Mononuclear cell (primary cell): ENCODE results near the gene SACM1L. TPM values are rescaled to one million over a fixed set of nuclear protein-coding genes. Genes with fewer than 3 reads are reported as not detected.

Experiments
- H3K27me3 ChIP-seq: 2 replicates; pipeline ENCODE4 v1.6.0; 2011; ENCODE audit warnings: low read length, control low read depth; ENCODE audit not compliant: insufficient read depth
- H3K4me1 ChIP-seq: 2 replicates; pipeline ENCODE4 v1.5.1; 2011; ENCODE audit warnings: mild to moderate bottlenecking, low read length, control low read depth; ENCODE audit not compliant: insufficient read depth
- H3K4me3 ChIP-seq: 2 replicates; pipeline ENCODE4 v1.5.1; 2011; ENCODE audit warnings: mild to moderate bottlenecking, low read length, moderate library complexity
- H3K9me3 ChIP-seq: 2 replicates; pipeline ENCODE4 v1.5.1; 2011; ENCODE audit warnings: low read depth, mild to moderate bottlenecking, control low read depth, low read length
- total RNA-seq: library from RNA; depleted of rRNA; stranded (reverse); fragments of >200 nt; gene quantifications from one replicate; pipeline ENCODE4 v1.2.3, GENCODE V29; 2012

The SACM1L gene
- total RNA-seq, 1 donor: 42.7 TPM

DNA sequence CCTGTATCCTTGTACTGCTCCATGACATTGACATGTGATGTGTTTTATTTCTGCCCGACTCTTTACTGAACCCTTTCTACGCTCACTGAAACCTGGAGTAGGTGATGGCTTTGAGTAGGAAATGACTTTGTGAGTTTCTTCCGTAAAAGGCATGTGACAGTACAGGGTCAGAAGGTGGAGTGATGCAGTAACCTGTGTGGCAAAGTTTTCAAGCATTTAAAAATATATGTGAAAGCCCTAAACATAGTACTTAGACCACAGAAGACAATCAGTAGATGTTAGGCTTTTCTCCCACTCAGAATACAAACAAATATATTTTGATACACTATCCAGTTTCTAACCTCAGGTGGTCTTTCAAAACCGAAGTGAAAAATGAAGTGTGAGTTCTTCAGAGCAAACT, 31.3 kb upstream of the SACM1L start:
- Histone ChIP-seq H3K9me3 (no peaks in the 10 kb centered on the region), H3K4me1 (peaks cover 44% of the 10 kb centered on the region), H3K27me3 (no peaks in the 10 kb centered on the region), H3K4me3 (no peak overlapping the region)

DNA sequence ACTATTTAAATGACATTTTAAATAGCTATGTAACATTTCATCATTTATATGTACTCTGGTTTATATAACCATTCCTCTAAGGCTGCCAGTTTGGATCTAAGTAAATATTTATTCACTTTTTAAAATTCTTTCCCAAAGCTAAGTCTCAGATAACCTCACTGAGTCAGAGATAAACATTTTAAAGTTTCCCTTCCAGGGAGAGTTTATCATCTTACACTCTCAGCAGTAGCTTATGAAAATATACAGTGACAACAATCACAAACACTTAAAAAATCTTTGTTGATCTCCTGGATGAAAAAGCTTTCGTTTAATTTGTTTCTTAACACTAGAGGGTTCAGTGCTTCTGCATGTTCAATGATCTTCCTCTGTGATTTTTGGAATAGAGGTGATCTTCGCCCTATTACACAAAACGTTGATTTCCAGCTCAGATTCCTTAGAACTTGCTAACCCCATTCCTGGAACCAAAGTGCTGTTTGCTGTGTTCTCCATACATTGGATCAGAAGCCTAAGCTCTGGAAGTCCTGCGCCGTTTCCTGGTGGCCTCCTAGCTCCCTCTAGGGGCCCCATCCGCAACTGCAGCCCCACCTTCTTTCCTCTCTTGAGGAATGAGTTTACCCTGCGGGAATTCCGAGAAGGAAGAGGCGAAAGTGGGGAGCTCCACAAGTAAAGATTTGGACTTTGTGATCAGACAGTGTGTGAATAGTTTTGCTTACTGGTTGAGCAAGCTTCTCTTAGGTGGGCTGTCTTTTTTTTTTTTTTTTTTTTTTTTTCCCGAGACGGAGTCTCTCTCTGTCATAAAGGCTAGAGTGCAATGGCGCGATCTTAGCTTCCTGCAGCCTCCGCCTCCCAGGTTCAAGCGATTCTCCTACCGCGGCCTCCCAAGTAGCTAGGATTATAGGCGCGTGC, 29.3 kb upstream of the SACM1L start:
- H3K27me3 ChIP-seq: no peaks in the 10 kb centered on the region
- no peaks in the 10 kb centered on the region for H3K9me3 ChIP-seq
- H3K4me3 ChIP-seq: no peak overlapping the region
- peaks cover 33% of the 10 kb centered on the region for H3K4me1 ChIP-seq

DNA sequence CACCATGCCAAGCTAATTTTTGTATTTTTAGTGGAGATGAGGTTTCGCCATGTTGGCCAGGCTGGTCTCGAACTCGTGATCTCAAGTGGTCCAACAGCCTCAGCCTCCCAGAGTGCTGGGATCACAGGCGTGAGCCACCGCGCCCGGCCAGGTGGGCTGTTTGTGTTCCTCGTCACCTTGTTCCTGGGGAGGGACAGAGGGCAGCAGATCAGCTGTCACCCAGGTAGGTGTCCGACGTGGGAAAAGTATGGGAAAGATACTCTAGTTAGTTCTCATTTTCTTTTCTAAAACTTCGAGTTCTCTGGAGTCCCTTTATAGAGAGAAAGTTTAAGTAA, 28.7 kb upstream of the SACM1L start:
- no peaks in the 10 kb centered on the region for H3K27me3 ChIP-seq

GRCh38 chr3:45664578-45664977, 24.6 kb upstream of the SACM1L start:
- Histone ChIP-seq H3K9me3 (no peaks in the 10 kb centered on the region), H3K27me3 (no peaks in the 10 kb centered on the region), H3K4me1 (peaks cover 23% of the 10 kb centered on the region), H3K4me3 (peak overlapping the region; percentile 34)

More for the DNA sequence above, 28.7 kb upstream of the SACM1L start:
- H3K4me3 ChIP-seq: no peak overlapping the region
- H3K9me3 ChIP-seq: no peaks in the 10 kb centered on the region
- H3K4me1 ChIP-seq: peaks cover 33% of the 10 kb centered on the region

DNA sequence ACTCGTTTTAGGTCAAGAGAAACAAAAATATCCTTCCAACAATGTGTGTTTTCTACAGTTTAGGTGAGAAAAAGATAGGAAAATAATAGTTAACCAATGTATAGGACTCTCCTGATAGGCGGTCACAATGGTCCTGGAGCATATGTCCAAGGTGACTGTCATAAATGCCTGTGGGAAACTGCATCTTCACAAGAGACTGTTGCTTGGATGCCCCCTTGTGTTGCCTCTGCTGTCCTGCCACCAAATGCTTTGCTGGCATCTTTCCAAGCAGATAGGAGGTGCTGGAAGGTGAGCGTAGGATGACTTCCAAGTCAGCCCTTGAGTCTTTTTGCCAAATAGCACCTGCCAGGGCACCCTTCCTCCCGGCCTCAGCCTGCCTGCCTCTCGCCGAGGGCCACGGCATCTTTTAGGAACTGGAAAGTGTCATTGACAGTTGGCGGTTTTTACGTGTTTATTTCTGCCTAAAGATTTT, 24.1 kb upstream of the SACM1L start:
- H3K27me3 ChIP-seq: no peaks in the 10 kb centered on the region
- peaks cover 20% of the 10 kb centered on the region for H3K4me1 ChIP-seq
- H3K4me3 ChIP-seq: peak overlapping the region; percentile 34
- no peaks in the 10 kb centered on the region for H3K9me3 ChIP-seq

- Histone ChIP-seq H3K4me1 (peaks cover 19% of the 10 kb centered on the region), H3K27me3 (no peaks in the 10 kb centered on the region), H3K4me3 (no peak overlapping the region), H3K9me3 (no peaks in the 10 kb centered on the region)
These were observed 22.3 kb upstream of the SACM1L start for GRCh38 chr3:45666757-45667431.

GRCh38 chr3:45667569-45667934, 21.6 kb upstream of the SACM1L start:
- Histone ChIP-seq H3K9me3 (no peaks in the 10 kb centered on the region), H3K27me3 (no peaks in the 10 kb centered on the region), H3K4me1 (peaks cover 19% of the 10 kb centered on the region)

GRCh38 chr3:45670436-45670835, 18.8 kb upstream of the SACM1L start:
- Histone ChIP-seq H3K4me3 (no peak overlapping the region), H3K4me1 (peaks cover 4% of the 10 kb centered on the region)

More at GRCh38 chr3:45667569-45667934, 21.6 kb upstream of the SACM1L start:
- no peak overlapping the region for H3K4me3 ChIP-seq

DNA sequence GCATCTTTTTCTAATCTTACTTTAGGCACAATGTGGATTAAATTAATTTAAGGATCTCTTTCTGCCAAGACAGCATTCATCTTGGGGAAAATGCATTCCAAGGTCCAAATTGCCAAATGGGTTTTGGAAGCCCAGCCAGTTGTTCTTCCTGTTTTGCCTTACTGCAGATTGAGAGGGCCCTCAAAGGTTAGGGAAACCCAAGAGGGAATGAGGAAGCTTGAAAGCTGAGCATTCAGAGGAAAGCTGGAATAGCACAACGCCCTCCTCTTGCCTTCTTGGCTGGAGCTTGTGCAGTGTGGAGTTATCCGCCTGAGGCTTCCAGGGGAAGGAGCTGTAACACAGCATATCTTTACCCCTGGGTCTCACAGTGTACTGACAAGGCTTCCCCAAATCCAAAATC, 18.2 kb upstream of the SACM1L start:
- H3K4me3 ChIP-seq: no peak overlapping the region
- no peaks in the 10 kb centered on the region for H3K4me1 ChIP-seq
- H3K27me3 ChIP-seq: no peaks in the 10 kb centered on the region
- no peaks in the 10 kb centered on the region for H3K9me3 ChIP-seq

More at GRCh38 chr3:45670436-45670835, 18.8 kb upstream of the SACM1L start:
- H3K9me3 ChIP-seq: no peaks in the 10 kb centered on the region
- H3K27me3 ChIP-seq: no peaks in the 10 kb centered on the region

DNA sequence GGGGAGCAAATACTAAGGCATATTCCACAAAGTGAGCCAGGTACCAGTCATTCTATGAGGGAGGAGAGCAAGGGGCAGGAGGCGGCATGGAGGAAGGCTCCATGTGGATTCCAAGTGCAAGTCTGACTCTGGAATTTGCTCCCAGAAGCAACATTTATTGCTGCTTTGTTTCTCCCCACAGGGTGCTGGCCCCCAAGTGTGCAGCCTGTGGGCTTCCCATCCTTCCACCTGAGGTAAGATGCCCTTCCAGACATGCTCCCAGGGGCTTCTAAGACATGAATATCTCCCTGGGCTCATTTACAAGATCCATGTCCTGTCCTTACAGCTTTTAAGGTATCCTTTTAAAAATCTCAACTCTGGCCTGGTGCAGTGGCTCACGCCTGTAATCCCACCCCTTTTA, 15.9 kb upstream of the SACM1L start:
- H3K4me1 ChIP-seq: peaks cover 18% of the 10 kb centered on the region
- no peaks in the 10 kb centered on the region for H3K27me3 ChIP-seq
- no peak overlapping the region for H3K4me3 ChIP-seq
- H3K9me3 ChIP-seq: no peaks in the 10 kb centered on the region

DNA sequence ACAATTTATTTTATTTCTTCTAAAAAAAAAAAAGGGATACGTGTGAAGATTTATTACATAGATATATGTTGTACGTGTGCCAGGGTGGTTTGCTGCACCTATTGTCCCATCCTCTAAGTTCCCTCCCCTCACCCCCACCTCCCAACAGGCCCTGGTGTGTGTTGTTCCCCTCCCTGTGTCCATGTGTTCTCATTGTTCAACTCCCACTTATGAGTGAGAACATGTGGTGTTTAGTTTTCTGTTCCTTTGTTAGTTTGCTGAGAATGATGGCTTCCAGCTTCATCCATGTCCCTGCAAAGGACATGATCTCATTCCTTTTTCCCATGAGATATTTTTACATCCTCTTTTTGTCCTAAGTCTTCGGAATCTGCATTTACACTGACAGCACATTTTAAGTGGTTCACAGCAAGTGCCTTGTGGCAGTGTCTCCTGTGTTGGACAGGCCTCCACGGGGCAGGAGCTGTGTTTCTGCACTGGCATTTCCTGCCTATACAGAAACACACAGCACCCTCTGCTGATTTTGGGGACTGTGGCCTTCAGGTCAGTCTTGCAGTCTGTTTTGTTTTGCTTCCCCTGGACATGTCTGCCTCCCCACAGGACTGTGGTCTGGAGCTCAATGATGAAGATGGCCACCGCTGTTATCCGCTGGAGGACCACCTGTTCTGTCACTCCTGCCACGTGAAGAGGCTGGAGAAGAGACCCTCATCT, 12.7 kb upstream of the SACM1L start:
- H3K4me3 ChIP-seq: no peak overlapping the region
- H3K4me1 ChIP-seq: peaks cover 28% of the 10 kb centered on the region
- H3K27me3 ChIP-seq: no peaks in the 10 kb centered on the region
- H3K9me3 ChIP-seq: no peaks in the 10 kb centered on the region

DNA sequence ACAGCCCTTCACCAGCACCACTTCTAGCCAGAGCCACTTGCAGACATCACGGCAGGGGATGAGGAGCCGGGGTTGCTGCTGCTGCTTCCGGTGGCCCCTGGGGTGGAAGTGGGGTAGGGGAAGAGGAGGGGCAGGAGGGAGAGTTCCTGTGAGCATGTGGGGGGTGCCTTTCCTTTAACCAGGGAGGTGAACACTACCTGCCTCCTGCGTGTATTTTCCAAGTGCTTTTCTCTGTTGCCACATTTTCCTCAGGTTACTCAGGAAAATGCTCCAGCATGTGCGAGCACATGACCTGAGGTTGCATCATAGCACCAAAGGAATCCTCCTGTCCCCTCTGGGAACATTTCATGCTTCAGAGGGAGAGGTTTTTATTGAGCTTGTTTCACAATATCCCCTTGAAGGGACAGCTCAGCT, 12.2 kb upstream of the SACM1L start:
- Histone ChIP-seq H3K4me1 (peaks cover 28% of the 10 kb centered on the region), H3K27me3 (no peaks in the 10 kb centered on the region), H3K9me3 (no peaks in the 10 kb centered on the region), H3K4me3 (no peak overlapping the region)

GRCh38 chr3:45677841-45678240, 11.4 kb upstream of the SACM1L start:
- Histone ChIP-seq H3K27me3 (no peaks in the 10 kb centered on the region), H3K4me3 (no peak overlapping the region), H3K4me1 (peaks cover 28% of the 10 kb centered on the region), H3K9me3 (no peaks in the 10 kb centered on the region)

DNA sequence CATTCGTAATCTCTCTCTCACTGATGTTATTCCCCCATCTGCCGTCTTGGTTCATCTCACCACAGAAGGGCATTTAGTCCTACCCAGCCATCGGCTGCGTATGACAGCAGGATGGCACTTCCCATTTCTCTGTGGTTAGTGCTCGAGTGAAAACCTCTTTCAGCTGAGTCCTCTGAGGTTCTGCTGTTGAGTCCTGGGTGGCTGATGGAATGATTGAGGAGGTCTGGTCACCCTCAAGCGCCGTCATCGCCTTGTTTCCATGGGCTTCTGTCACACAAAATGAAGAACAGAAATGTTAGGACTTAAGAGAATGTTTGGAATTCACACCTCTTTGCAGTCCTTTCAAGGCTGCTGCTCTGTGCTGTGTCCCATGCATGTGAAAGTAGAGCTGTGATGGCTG, 9.4 kb upstream of the SACM1L start:
- H3K4me1 ChIP-seq: peaks cover 28% of the 10 kb centered on the region
- no peaks in the 10 kb centered on the region for H3K9me3 ChIP-seq
- H3K4me3 ChIP-seq: no peak overlapping the region
- H3K27me3 ChIP-seq: no peaks in the 10 kb centered on the region

GRCh38 chr3:45681221-45681620, 8.0 kb upstream of the SACM1L start:
- no peaks in the 10 kb centered on the region for H3K9me3 ChIP-seq
- H3K4me3 ChIP-seq: no peak overlapping the region
- H3K4me1 ChIP-seq: peaks cover 28% of the 10 kb centered on the region
- no peaks in the 10 kb centered on the region for H3K27me3 ChIP-seq
